ENCODE data around the gene FHOD3.

GRCh38 chr18:36675542-36675941 lies 378.0 kb downstream of the FHOD3 start:
- TF ChIP-seq POLR2AphosphoS5 (IDR thresholded peaks at IDR 0.05) = no peak
- TF ChIP-seq CTCF (IDR thresholded peaks at IDR 0.05) = no peak
- no peak for TF ChIP-seq POLR2A (IDR thresholded peaks at IDR 0.05; ENCODE audit: low read depth)

Measured in esophagus muscularis mucosa (tissue), 3 donors.